Head of caudate nucleus (tissue), 42 donors: ENCODE measurements around the gene ILF3.

ENCODE experiments used
- DNase-seq, 42 donors: peaks; one replicate each; pipeline versions ENCODE4 v3.0.0 to v3.0.0-alpha.2; 2020 to 2021; ENCODE audit warnings: mixed read lengths in 7 of 42
- intact Hi-C: fragments of 100-400 bp; cut with DNase I; formaldehyde crosslinking; loops from one replicate; pipeline ENCODE4 v1.15.0; 2022

ILF3 gene

GRCh38 chr19:10718205-10719196, 64.4 kb downstream of the ILF3 start:
- peak in 36 of 42 donors; percentile 27 to 71 (median 56) for DNase-seq
- intact Hi-C loops: loop anchor here (10.0 kb wide), 2 partner anchors 116 to 146 kb away; partner anchors contain the start of gene TMED1

- DNase-seq: no peak
- intact Hi-C loops: loop anchor here (10.0 kb wide), 2 partner anchors 115 to 145 kb away; partner anchors contain the start of gene TMED1
Measured at GRCh38 chr19:10719466-10719961, 65.4 kb downstream of the ILF3 start.

DNA sequence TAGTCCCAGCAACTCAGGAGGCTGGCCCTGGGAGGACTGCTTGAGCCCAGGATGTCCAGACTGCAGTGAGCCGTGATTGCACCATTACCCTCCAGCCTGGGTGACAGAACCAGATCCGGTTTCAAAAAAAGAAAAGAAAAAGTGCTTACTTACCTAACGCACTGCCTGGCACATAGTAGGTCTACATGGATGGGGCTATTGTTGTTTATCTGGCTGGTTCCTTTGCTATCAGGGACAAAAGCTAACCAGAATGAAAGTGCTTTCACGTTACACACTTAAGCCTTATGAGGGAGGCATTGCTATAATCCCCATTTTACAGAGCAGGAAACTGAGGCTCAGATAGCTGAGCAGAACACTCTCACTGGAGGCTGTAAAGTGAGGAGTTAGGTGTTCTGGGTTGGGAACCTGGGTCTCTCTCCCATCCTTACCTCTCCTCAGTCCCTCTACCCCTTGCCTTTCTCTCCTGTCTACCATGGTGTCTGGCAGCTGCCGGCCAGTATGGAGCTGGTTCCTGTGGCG, 66.5 kb downstream of the ILF3 start:
- no peak for DNase-seq
- intact Hi-C loops: no loop called here

- DNase-seq: no peak
- intact Hi-C loops: no loop called here
Measured at GRCh38 chr19:10723591-10723990, 69.4 kb downstream of the ILF3 start.

- intact Hi-C loops: no loop called here
- DNase-seq: peak in 13 of 42 donors; percentile 22 to 72 (median 47)
Measured at GRCh38 chr19:10724573-10725071, 70.5 kb downstream of the ILF3 start.

DNA sequence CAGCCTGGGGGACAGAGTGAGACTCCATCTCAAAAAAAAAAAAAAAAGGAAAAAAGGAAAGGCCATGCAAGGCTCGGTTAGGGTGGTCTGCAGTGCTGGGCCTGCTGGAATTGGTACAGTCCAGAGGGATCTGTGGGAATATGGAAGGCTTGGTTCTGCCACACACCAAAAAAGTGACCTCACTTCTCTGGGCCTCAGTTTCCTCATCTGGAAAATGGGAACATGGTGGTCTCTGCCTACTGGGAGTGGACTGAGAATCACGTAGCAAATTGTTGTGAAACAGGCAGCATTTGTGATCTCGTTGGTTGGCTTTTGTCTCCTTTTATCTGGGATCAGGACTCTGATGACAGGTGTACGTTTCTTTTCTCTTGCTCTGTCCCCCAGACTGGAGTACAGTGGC, 71.3 kb downstream of the ILF3 start:
- DNase-seq: no peak
- intact Hi-C loops: no loop called here

- intact Hi-C loops: no loop called here
- no peak for DNase-seq
Measured at GRCh38 chr19:10726268-10726667, 72.1 kb downstream of the ILF3 start.

- intact Hi-C loops: no loop called here
- peak in 10 of 42 donors; percentile 30 to 74 (median 42) for DNase-seq
Measured at GRCh38 chr19:10727685-10728201, 73.6 kb downstream of the ILF3 start.

DNA sequence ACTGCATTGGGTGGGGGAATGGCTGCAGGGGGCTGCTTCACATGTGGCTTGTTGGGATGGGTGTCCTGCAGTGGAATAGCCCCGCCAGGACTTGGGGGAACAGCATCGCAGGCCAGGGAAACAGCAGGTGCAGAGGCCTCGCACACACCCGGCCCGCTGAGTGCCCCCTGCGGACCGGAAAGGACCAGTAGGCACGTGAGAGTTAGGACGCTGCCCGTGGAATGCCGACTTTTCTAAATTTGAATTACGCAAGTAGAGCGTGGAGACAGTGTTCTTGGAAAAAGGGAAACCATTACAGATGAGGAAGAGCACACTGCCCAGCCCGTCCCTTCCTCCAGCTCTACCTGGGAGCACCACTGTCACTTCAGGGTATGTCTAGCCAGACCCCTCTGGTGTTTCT, 75.3 kb downstream of the ILF3 start:
- intact Hi-C loops: no loop called here

DNA sequence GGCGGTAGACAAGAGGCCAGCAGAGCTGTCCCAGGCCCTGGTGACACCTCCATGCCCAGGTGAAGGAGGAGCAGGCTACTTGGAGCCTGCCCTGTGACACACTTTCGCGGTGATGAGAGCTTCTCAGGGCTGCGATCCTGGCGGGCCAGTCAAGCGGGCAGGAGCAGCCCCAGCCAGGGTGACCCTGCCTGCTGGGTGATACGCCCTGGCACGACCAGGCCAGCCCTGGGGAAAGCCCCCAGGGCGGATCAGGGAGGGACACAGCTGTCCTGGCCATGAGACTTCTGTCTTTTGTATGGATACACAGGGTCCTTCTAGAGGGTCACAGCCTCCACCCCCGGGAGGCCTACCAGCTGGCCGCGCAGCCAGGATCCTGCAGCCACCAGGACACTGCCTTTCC, 76.8 kb downstream of the ILF3 start:
- peak in 35 of 42 donors; percentile 19 to 79 (median 54) for DNase-seq
- intact Hi-C loops: no loop called here

More for the DNA sequence above, 75.3 kb downstream of the ILF3 start:
- DNase-seq: peak in 1 of 42 donors; percentile 13

DNA sequence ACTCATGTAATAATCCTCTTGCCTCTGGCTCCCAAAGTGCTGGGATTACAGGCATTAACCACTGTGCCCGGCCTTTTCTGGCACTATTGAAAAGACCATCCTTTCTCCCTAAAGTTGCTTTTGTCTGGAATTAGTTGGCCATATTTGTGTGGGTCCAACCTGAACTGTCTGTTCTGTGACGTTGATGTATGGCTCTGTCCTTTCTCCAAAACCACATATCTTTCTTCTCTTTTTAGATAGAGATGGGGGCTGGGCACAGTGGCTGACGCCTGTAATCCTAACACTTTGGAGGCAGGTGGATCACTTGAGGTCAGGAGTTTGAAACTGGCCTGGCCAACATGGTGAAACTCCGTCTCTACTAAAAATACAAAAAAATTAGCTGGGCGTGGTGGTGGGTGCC, 81.6 kb downstream of the ILF3 start:
- intact Hi-C loops: no loop called here
- DNase-seq: no peak

DNA sequence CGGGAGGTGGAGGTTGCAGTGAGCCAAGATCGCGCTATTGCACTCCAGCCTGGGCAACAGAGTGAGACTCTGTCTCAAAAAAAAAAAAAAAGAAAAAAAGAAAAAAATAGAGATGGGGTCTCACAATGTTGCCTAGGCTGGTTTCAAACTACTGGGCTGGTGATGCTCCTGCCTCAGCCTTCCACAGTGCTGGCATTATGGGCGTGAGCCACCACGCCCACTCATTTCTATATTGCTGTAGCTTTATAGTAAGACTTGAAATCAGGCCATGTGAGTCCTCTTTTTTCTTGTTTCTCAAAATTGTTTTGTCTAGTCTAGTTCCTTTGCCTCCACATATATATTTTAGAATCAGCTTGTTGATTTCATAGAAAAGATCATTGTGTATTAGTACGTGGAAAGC, 82.0 kb downstream of the ILF3 start:
- no peak for DNase-seq
- intact Hi-C loops: no loop called here

DNA sequence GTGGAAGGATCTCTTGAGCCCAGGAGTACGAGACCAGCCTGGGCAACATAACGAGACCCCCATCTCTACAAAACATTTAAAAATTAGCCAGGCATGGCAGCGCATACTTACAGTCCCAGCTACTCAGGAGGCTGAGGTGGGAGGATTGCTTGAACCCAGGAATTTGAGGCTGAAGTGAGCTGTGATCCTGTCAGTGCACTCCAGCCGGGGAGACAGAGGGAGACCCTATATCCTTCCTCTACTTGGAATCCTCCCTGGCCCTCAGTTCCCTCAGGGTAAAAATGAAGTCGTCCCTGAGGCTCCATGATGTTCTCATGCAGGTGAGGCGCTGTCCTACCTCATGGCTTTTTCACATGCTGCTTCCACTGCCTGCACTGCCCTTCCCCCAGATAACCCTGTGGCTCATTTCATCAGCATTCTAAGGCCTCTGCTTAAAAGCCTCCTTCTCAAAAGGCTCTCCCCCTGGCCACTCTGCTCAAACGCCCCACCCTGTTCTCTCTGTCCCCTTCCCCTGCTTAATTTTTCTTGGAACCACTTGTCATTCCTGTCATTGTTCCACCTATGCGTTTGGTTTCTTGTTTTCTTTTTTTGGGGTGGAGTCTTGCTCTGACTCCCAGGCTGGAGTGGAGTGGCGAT, 82.9 kb downstream of the ILF3 start:
- intact Hi-C loops: no loop called here
- no peak for DNase-seq

GRCh38 chr19:10737722-10738121, 83.6 kb downstream of the ILF3 start:
- intact Hi-C loops: no loop called here
- DNase-seq: no peak

- DNase-seq: no peak
- intact Hi-C loops: no loop called here
Measured at GRCh38 chr19:10740798-10741197, 86.7 kb downstream of the ILF3 start.
